H9 (cell line): ENCODE data around the gene ABLIM3. TPM values are rescaled to one million over a fixed set of nuclear protein-coding genes. Genes with fewer than 3 reads are reported as not detected.

Experiments
- DNase-seq: peaks from one replicate; pipeline ENCODE4 v3.0.0-alpha.2; 2017
- H2AFZ ChIP-seq: one replicate; pipeline ENCODE4 v1.6.1; 2013; ENCODE audit warnings: mild to moderate bottlenecking, low read length, control low read depth, moderate library complexity
- H2AK5ac ChIP-seq: 2 replicates; pipeline ENCODE4 v1.6.1; 2013; ENCODE audit warnings: low read length, control low read depth, mixed read lengths; ENCODE audit not compliant: insufficient read length
- H2BK120ac ChIP-seq: one replicate; pipeline ENCODE4 v1.6.1; 2013; ENCODE audit warnings: low read depth, mild to moderate bottlenecking, low read length, control low read depth, inconsistent platforms; ENCODE audit not compliant: poor library complexity, severe bottlenecking
- H2BK12ac ChIP-seq: 2 replicates; pipeline ENCODE4 v1.6.1; 2013; ENCODE audit warnings: low read length, control low read depth, mixed read lengths, low read depth; ENCODE audit not compliant: insufficient read length
- H2BK15ac ChIP-seq: 2 replicates; pipeline ENCODE4 v1.6.1; 2013; ENCODE audit warnings: low read depth, low read length, control low read depth
- H2BK20ac ChIP-seq: one replicate; pipeline ENCODE4 v1.6.1; 2013; ENCODE audit warnings: low read depth, mild to moderate bottlenecking, low read length, control low read depth, inconsistent platforms; ENCODE audit not compliant: poor library complexity, severe bottlenecking
- H2BK5ac ChIP-seq: 2 replicates; pipeline ENCODE4 v1.6.1; 2013; ENCODE audit warnings: low read length, control low read depth, mixed read lengths; ENCODE audit not compliant: insufficient read length
- H3K14ac ChIP-seq: 2 replicates; pipeline ENCODE4 v1.6.1; 2013; ENCODE audit warnings: low read length, control low read depth; ENCODE audit not compliant: insufficient read depth
- H3K18ac ChIP-seq: 2 replicates; pipeline ENCODE4 v1.6.1; 2013; ENCODE audit warnings: low read depth, mild to moderate bottlenecking, mixed read lengths, low read length, control low read depth; ENCODE audit not compliant: insufficient read length
- H3K23ac ChIP-seq: 2 replicates; pipeline ENCODE4 v1.6.1; 2013; ENCODE audit warnings: low read length, control low read depth, mixed read lengths, low read depth; ENCODE audit not compliant: insufficient read length
- H3K23me2 ChIP-seq: 2 replicates; pipeline ENCODE4 v1.6.1; 2013; ENCODE audit warnings: low read depth, mild to moderate bottlenecking, mixed read lengths, low read length, control low read depth; ENCODE audit not compliant: insufficient read length, poor library complexity, severe bottlenecking
- H3K27ac ChIP-seq: 2 replicates; pipeline ENCODE4 v1.5.1; 2013; ENCODE audit warnings: low read length, control low read depth, mixed read lengths, low read depth; ENCODE audit not compliant: insufficient read length
- H3K27me3 ChIP-seq: 2 replicates; pipeline ENCODE4 v1.6.1; 2013; ENCODE audit warnings: low read length, control low read depth, inconsistent platforms; ENCODE audit not compliant: insufficient read depth
- H3K4ac ChIP-seq: 2 replicates; pipeline ENCODE4 v1.6.1; 2013; ENCODE audit warnings: low read depth, mild to moderate bottlenecking, control low read depth, inconsistent platforms, low read length, moderate library complexity
- H3K4me1 ChIP-seq: 2 replicates; pipeline ENCODE4 v1.6.1; 2013; ENCODE audit warnings: low read length, control low read depth, inconsistent platforms; ENCODE audit not compliant: insufficient read depth
- H3K4me2 ChIP-seq: 2 replicates; pipeline ENCODE4 v1.6.1; 2013; ENCODE audit warnings: low read length, control low read depth, mixed read lengths; ENCODE audit not compliant: insufficient read length, insufficient read depth
- H3K56ac ChIP-seq: 2 replicates; pipeline ENCODE4 v1.6.1; 2013; ENCODE audit warnings: low read depth, mild to moderate bottlenecking, mixed read lengths, low read length, control low read depth; ENCODE audit not compliant: insufficient read length
- H3K79me1 ChIP-seq: 2 replicates; pipeline ENCODE4 v1.6.1; 2013; ENCODE audit warnings: low read depth, mild to moderate bottlenecking, moderate library complexity, low read length, control low read depth, inconsistent platforms; ENCODE audit not compliant: insufficient read depth, poor library complexity, severe bottlenecking
- H3K79me2 ChIP-seq: 2 replicates; pipeline ENCODE4 v1.6.1; 2013; ENCODE audit warnings: low read length, control low read depth, inconsistent platforms; ENCODE audit not compliant: insufficient read depth
- H3K9ac ChIP-seq: 2 replicates; pipeline ENCODE4 v1.6.1; 2013; ENCODE audit warnings: low read length, control low read depth, mixed read lengths; ENCODE audit not compliant: insufficient read length; ENCODE audit errors: extremely low read depth
- H3K9me3 ChIP-seq: one replicate; pipeline ENCODE4 v1.6.1; 2013; ENCODE audit warnings: low read depth, low read length, inconsistent platforms; ENCODE audit not compliant: control insufficient read depth
- H3T11ph ChIP-seq: one replicate; pipeline ENCODE4 v1.6.1; 2013; ENCODE audit warnings: mild to moderate bottlenecking, low read length, control low read depth, inconsistent platforms
- H4K20me1 ChIP-seq: one replicate; pipeline ENCODE4 v1.6.1; 2013; ENCODE audit not compliant: control insufficient read depth, insufficient read length, insufficient read depth
- H4K5ac ChIP-seq: 2 replicates; pipeline ENCODE4 v1.6.1; 2013; ENCODE audit warnings: low read depth, mild to moderate bottlenecking, mixed read lengths, low read length, control low read depth; ENCODE audit not compliant: insufficient read length
- H4K8ac ChIP-seq: replicated peaks from 2 replicates; pipeline ENCODE4 v1.6.1; 2013; ENCODE audit warnings: low read length, control low read depth, mixed read lengths, low read depth; ENCODE audit not compliant: insufficient read length
- H4K91ac ChIP-seq: 2 replicates; pipeline ENCODE4 v1.6.1; 2013; ENCODE audit warnings: low read depth, mild to moderate bottlenecking, moderate library complexity, mixed read lengths, low read length, control low read depth; ENCODE audit not compliant: insufficient read length
- H3K27ac Mint-ChIP-seq, 3 experiments: 2 replicates in 2 of 3; 3 replicates in 1 of 3; pipeline ENCODE4 v1.8.0; 2020 to 2021; ENCODE audit warnings: mixed read lengths in 3 of 3, mild to moderate bottlenecking in 1 of 3, moderate library complexity in 1 of 3
- H3K27me3 Mint-ChIP-seq: 2 replicates; pipeline ENCODE4 v1.8.0; 2021; ENCODE audit warnings: low read depth, mild to moderate bottlenecking, moderate library complexity, mixed read lengths
- H3K36me3 Mint-ChIP-seq, 3 experiments: 2 replicates in 2 of 3; 3 replicates in 1 of 3; pipeline ENCODE4 v1.8.0; 2020 to 2021; ENCODE audit warnings: low read depth in 3 of 3, mixed read lengths in 3 of 3; ENCODE audit not compliant: insufficient read depth in 1 of 3
- H3K4me1 Mint-ChIP-seq, 2 experiments: 2 replicates each; pipeline ENCODE4 v1.8.0; 2020; ENCODE audit warnings: mixed read lengths in 2 of 2
- H3K4me3 Mint-ChIP-seq, 2 experiments: 2 replicates in 1 of 2; 3 replicates in 1 of 2; pipeline ENCODE4 v1.8.0; 2020 to 2021; ENCODE audit warnings: mild to moderate bottlenecking in 2 of 2, mixed read lengths in 2 of 2, moderate library complexity in 1 of 2
- H3K9me3 Mint-ChIP-seq, 2 experiments: 2 replicates in 1 of 2; 3 replicates in 1 of 2; pipeline ENCODE4 v1.8.0; 2020; ENCODE audit warnings: mild to moderate bottlenecking in 2 of 2, mixed read lengths in 2 of 2, moderate library complexity in 1 of 2
- CTCF ChIP-seq: fragments of 200-600 bp; sonication (generic); conservative IDR thresholded peaks from 3 replicates; pipeline ENCODE4 v1.8.0; 2021; ENCODE audit warnings: antibody characterized with exemption, mild to moderate bottlenecking
- WGBS: extraction: QIAGEN DNeasy Blood & Tissue Kit; methylation state at CpG from one replicate; pipeline ENCODE4 v1.1.7; 2013; ENCODE audit warnings: missing lambda C conversion rate, low lambda C conversion rate, mixed read lengths; ENCODE audit not compliant: insufficient read length; ENCODE audit errors: extremely low coverage; 5-methylcytosine and 5-hydroxymethylcytosine counted together
- total RNA-seq: library from RNA; stranded (reverse); gene quantifications from 2 replicates; pipeline ENCODE4 v1.2.1, GENCODE V29; 2021

The ABLIM3 gene
- total RNA-seq, 1 experiment from 2014 or later: 0.20 TPM

GRCh38 chr5:149202910-149203451, 61.7 kb downstream of the ABLIM3 start:
- no peak for DNase-seq
- Histone ChIP-seq H4K91ac (no peak overlapping the region), H4K5ac (peak overlapping the region; percentile 3), H3K23ac (no peak overlapping the region), H3K79me2 (no peaks in the 10 kb centered on the region), H2BK120ac (no peak overlapping the region), H4K20me1 (no peaks in the 10 kb centered on the region), H3K56ac (no peak overlapping the region), H3K27me3 (no peaks in the 10 kb centered on the region), H3K4me2 (no peak overlapping the region), H2BK15ac (no peak overlapping the region), H2BK20ac (no peak overlapping the region), H3K18ac (no peak overlapping the region), H3K23me2 (no peaks in the 10 kb centered on the region), H3K9ac (no peak overlapping the region), H3K14ac (no peak overlapping the region), H2BK12ac (no peak overlapping the region), H4K8ac (no peak overlapping the region), H2AFZ (no peak overlapping the region), H2BK5ac (no peak overlapping the region), H2AK5ac (no peak overlapping the region), H3K4me1 (no peaks in the 10 kb centered on the region), H3K4ac (no peak overlapping the region), H3K27ac (no peak overlapping the region), H3K79me1 (no peaks in the 10 kb centered on the region), H3T11ph (no peak overlapping the region), H3K9me3 (no peaks in the 10 kb centered on the region)
- H3K27ac Mint-ChIP-seq: no peak overlapping the region
- H3K27me3 Mint-ChIP-seq: no peaks in the 10 kb centered on the region; the same call in 1 of the 2 replicates
- H3K4me1 Mint-ChIP-seq: no peaks in the 10 kb centered on the region
- no CpG with 5 or more reads among the region's 1 CpG for WGBS
- H3K4me3 Mint-ChIP-seq: no peak overlapping the region
- no peak for TF ChIP-seq CTCF
- no peaks in the 10 kb centered on the region for H3K36me3 Mint-ChIP-seq
- no peaks in the 10 kb centered on the region; a peak in 1 of 5 replicates for H3K9me3 Mint-ChIP-seq
